ENCODE measurements around the gene SCYL3. TPM values are rescaled to one million over a fixed set of nuclear protein-coding genes. Genes with fewer than 3 reads are reported as not detected.
"Not testable (repeated sequence)": the region's sequence is repeated elsewhere in the genome, so short reads cannot be mapped to it uniquely, and the experiment has no call there.

The SCYL3 gene
- polyA plus RNA-seq (2013, experiment 1 of 2; ENCODE audit: insufficient read length), result 4.8 TPM
- polyA plus RNA-seq (2013, experiment 2 of 2; ENCODE audit: insufficient read length), result 4.9 TPM

GRCh38 chr1:169893645-169894423 is at the start of gene SCYL3:
TSS of gene SCYL3 (minus strand) at chr1:169893896. CDS start at chr1:169888840, 5,056 bp downstream.
- peak; percentile 99 for DNase-seq

DNA sequence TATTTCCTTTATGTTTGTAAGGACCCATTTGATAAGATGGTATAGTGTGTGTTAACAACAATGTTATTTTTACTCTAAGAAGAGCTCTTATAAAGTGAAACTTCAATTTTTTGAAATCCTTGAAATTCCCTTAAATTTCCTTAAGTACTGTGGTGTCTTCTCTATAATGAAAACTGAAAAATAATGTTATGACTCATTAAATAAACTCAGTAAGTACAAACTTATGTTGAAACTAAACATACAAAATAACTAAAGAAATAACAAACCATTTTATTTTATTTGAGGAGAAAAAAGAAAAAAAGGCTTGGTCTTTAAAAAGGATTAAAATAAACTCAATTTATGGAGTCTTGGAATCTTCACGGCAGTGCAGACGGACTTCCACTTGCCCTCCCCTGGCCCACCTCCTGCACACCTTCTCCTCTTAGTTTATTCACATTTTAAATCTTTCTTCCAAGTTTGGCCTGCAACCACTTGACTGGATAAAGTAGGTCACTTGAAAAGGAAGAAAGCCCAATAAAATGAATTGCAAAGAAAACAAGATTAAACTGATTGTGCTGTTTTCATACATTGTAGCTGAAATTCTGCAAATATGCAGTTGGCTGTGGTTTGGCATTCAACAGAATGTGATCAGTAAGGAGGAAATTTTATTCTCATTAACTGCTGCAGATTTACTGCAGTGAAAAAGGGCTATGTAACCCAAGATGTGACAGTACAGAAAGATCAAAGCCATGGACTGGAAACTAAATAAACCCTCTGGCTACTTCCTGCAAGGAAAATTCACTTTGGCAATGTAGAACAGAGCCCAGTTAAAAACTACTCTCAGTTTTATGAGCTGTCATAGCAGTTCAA is 48.5 kb upstream of the SCYL3 start:
- DNase-seq, result peak; percentile 30

GRCh38 chr1:169933984-169934725 is 40.5 kb upstream of the SCYL3 start:
- peak; percentile 69 for DNase-seq

- peak; percentile 37 for DNase-seq
Observed at GRCh38 chr1:169931795-169932231, 38.1 kb upstream of the SCYL3 start.

- DNase-seq, result no peak
Observed at GRCh38 chr1:169929210-169929526, 35.5 kb upstream of the SCYL3 start.

DNA sequence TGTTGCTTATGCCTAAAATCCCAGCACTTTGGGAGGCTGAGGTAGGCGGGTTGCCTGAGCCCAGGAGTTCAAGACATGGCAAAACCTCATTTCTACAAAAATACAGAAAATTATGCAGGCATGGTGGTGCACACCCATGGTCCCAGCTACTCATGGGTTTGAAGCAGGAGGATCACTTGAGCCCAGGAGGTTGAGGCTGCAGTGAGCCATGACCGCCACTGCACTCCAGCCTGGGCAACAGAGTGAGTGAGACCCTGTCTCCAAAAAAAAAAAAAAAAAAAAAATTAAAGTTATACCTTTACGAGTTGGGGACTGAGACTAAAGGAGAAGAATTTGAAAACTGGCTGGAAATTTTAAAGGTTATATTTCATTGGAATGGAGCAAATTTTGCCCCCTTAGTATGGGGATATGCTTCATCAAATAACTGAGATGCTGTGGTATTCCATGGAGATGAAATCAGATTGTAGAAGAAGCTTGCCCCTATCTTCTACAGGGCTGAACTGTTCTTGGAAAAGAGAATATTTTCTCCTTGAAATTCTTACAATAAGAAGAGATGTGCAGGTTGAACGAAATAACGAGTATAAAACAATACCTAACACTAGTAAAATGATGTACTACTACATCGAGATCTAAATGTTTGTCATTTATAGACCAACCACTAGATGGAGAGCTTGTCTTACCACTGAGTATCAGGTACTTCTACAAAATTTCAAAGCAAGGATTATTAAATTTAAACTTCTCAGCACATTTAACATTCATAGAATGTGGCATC is 34.9 kb upstream of the SCYL3 start:
- peak; percentile 56 for DNase-seq

DNA sequence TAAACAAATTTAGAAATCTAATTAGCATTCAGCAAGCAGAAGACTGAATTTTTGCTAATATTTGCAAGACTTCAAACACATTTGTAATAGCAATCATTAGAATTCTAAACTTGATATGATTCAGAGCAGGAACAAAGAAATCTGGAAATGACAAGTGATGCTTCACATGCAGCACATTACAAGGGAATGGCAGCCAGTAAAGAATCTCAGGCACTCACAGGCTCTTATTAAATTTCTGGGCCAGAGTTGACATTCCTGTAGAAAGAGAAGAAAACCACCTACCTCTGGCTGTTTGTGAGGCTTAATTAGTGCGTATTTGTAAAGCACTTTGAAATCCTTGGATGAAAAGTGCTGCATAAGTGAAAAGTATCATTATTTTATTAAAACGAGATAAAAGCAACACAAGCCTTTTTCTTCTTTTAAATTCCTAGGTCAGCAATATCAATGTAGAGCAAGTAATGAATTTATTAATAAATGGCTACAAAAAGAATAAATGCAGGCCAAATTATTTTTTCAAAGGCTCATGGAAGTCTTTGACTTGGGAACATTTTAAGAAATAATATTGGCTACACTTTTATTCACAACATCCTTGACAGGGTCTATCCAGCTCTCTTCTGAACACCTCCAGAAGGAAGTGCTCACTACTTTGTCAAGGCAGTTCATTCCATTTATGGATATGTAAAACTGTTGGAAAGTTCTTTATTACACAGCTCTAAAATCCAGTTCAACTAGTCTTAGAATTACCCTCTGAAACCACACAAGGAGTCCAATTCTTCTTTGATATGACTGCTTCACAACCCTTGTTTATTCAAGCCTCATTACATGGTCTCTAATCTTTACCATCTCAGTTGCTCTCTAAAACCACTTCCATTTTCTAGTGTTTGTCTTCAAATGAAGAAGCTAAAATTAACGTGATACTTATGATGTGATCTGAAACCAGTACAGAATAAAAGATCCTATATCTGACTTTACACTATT is 32.1 kb upstream of the SCYL3 start:
- DNase-seq, result peak; percentile 23

DNA sequence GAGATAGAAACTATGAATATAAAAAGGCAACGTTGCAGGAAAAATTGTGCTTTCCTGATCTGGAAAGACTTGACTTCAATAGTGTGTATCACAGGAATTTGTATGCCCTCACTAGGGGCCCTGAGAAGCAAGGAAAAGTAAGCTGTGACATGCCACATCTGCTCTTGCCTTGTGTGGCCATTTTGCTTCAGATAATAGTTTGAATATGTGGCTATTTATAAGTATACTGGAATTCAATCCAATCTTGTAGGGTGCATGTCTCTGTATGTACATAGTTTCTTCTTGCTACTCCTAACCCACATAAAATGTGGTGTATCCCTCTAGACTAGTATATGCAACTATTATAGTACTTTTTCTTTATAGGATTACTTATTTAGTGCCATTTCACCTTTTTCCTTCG is 31.1 kb upstream of the SCYL3 start:
- DNase-seq, result no peak

- no peak for DNase-seq
Observed at GRCh38 chr1:169924063-169924462, 30.4 kb upstream of the SCYL3 start.

- DNase-seq, result no peak
Observed at GRCh38 chr1:169921080-169921479, 27.4 kb upstream of the SCYL3 start.

DNA sequence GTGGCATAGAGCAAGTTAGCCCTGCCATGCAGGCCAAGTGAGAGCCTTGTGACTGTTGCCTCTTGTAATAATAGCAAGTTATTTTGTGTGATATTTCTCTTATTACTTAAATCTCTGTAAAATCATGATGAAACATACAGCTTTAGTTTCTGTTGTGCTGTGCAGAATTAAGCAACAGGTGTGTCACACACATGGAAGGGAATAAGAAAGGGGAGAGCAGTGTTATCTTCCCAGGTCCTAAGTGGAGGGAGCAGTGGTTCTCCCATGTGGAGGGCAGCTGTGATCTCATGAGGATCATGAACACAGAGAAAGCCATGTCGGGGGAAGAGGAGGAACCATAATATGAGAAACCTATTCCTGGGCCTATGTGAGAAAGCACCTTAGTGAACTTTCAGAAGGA is 25.2 kb upstream of the SCYL3 start:
- no peak for DNase-seq

- not testable (repeated sequence) for DNase-seq
Observed at GRCh38 chr1:169918220-169918619, 24.5 kb upstream of the SCYL3 start.

GRCh38 chr1:169915150-169915549 is 21.5 kb upstream of the SCYL3 start:
- DNase-seq, result no peak

- DNase-seq, result peak; percentile 43
Observed at GRCh38 chr1:169914531-169914930, 20.8 kb upstream of the SCYL3 start.

DNA sequence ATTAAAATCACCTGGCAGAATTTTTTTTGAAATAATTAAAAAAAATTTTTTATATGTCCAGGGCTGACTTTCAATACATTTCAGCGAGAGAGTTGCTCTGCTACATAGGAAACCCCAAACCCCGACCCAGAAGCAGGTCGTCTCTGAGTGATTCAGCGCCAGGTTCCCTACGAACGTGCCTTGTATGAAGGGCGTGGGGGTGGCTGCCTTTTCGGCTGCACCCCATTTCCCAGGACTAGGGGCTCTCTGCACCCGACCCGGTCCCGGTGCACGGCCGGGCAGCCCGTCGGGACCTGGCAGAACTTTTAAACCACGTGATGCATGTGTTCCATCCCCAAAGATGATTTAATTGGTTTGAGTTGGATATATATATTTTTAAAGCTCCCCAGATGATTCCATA is 15.8 kb upstream of the SCYL3 start:
- DNase-seq, result no peak

- DNase-seq, result peak; percentile 29
Observed at GRCh38 chr1:169906938-169907337, 13.2 kb upstream of the SCYL3 start.

GRCh38 chr1:169904834-169905233 is 11.1 kb upstream of the SCYL3 start:
- no peak for DNase-seq

- no peak for DNase-seq
Observed at GRCh38 chr1:169902751-169903150, 9.1 kb upstream of the SCYL3 start.

DNA sequence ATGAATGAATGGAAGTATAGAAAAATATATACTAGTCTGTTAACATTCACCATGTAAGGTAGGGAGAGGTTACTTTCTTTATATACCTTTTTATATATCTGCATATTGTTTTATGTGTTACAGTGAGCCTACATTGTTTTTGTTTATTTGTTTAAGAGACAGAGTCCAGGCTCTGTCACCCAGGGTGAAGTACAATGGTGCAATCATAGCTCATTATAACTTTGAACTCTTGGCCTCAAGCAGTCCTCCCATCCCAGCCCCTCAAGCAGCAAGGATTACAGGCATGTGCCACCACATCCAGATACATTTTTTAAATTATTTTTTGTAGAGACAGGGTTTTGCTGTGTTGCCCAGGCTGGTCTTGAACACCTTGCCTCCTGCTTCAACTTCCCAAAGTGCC is 7.4 kb upstream of the SCYL3 start:
- no peak for DNase-seq

DNA sequence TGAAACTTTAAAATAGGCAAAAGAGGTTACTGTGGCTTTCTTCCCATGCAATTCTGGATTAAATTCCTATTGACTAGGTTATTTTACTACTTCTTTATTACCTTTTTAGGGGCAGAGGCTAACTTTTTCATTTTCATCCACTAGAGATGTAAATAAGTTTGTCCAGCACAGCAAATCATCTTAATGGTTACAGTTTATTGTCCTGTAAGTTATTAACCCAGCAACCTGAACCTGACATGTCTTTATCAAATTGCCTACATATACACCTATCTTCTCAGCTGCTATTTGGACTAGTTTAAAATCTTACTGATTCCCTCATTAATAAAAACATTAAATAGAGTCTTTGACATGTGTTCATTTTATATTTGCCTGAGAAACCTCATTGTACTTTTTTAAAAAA is 6.9 kb upstream of the SCYL3 start:
- DNase-seq, result no peak

Data from fibroblast of skin of abdomen (primary cell).